NCI-H187 (cell line): Measurements from ENCODE around the gene TIMP2.
"Not testable (repeated sequence)": the region's sequence is repeated elsewhere in the genome, so short reads cannot be mapped to it uniquely, and the experiment has no call there.

Experiments used
- DNase-seq, 2 experiments: peaks; one replicate each; lab custom pipeline; 2025; lab: John Stamatoyannopoulos, UW

TIMP2 gene

DNA sequence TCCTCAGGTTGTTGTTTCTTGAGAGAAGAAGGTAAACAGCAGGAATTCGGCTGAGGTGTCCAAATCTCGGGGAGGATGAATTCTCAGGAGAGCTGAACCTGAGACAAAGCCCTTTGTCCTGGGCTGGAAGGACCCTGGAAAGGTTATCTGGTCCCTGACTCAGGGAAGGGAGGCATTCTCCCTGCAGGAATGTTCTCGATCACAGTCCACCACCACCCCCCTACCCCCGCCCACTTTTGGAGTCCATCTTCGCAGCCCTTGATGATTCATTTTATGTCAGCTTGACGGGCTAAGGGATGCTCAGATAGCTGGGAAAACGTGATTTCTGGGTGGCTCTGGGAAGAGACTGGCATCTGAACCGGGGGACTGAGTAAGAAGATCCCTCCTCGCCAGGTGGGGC is 20.8 kb downstream of the TIMP2 start:
- DNase-seq, result no peak

DNA sequence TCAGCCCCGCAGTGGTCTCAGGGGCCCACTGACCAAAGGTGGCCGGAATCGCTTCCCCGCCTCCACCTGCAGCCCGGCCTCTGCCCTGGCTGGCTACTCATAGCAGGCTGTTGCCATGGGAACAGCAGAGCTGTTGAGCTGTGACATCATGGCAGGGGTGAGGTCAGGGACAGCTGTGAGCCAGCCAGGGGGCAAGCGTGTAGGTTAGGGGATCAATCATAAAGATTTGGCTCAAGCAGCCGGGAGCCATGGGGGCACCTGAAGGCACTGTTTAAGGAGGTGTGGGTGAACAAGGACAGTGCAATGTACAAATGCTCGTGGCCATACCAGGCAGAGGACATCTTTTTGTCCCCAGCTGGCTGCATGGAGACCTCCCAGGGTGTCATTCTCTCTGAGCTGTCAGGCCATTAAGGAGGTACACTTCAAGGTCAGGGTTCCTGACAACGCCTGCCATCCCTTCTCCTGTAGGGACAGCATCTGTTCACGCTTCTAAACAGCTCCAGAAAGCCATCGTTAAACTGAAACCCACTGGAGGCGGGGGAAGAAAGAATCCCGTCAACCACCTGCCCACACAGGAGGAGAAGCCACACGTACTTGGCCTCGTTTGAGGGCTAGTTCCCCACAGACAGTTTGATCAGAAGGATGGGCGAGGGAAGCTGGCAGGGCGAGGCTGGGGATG is 21.9 kb downstream of the TIMP2 start, which contains the start of gene CEP295NL:
TSS of gene CEP295NL (minus strand) at position 101 of the 679 bp plus-strand sequence. CDS start 1,373 bp downstream, outside the sequence.
- no peak for DNase-seq

DNA sequence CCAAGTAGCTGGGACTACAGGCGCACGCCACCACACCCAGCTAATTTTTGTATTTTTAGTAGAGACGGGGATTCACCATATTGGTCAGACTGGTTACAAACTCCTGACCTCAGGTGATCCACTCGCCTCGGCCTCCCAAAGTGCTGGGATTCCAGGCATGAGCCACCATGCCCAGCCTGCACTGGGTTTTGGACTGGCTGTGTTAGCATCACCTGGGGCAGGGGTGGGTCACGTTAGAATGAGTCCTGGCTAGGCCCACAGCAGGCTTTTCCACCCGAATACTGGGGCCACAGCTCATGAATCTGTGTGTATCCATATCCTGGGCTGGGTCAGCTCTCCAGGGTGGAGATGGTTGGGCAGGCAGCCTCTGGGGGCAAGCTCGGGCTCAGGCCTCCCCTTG is 23.0 kb downstream of the TIMP2 start:
- DNase-seq, result not testable (repeated sequence)

DNA sequence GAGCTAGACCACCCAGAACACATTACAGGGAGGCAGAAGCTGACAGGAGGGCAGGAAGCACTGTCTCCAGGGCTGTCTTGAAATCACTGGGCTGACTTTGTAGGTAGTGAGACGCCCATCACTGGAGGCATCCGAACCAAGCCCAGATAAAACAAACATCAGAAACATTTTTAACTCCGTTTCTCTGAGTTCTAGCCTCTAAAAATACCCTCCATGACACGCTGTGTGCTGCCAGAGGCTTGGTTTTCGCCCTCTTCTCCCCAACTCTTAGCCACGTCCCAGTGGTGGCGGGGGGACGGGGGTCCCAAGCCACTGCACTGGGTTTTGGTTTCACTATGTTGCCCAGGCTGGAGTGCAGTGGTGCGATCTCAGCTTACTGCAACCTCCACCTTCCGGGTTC is 23.4 kb downstream of the TIMP2 start:
- no peak for DNase-seq

DNA sequence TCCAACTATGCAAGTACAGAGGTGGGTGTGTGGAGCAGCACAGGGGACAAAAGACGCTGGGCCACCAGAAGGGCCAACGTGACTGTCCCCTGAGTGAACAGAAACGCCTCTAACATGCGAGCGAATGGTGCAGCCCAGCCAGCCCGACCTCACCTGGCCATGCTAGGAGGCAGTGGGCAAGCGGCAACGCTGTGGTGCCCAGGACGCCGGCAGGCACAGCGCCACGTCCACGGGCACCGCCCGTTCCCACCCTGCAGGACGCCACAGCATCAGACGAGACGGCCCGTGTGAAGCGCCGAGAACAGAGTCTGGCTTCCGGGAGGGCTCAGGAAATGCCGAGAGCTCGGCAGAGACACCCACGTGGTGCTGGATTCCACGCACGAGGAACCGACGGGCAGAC is 24.4 kb downstream of the TIMP2 start:
- DNase-seq, result no peak

DNA sequence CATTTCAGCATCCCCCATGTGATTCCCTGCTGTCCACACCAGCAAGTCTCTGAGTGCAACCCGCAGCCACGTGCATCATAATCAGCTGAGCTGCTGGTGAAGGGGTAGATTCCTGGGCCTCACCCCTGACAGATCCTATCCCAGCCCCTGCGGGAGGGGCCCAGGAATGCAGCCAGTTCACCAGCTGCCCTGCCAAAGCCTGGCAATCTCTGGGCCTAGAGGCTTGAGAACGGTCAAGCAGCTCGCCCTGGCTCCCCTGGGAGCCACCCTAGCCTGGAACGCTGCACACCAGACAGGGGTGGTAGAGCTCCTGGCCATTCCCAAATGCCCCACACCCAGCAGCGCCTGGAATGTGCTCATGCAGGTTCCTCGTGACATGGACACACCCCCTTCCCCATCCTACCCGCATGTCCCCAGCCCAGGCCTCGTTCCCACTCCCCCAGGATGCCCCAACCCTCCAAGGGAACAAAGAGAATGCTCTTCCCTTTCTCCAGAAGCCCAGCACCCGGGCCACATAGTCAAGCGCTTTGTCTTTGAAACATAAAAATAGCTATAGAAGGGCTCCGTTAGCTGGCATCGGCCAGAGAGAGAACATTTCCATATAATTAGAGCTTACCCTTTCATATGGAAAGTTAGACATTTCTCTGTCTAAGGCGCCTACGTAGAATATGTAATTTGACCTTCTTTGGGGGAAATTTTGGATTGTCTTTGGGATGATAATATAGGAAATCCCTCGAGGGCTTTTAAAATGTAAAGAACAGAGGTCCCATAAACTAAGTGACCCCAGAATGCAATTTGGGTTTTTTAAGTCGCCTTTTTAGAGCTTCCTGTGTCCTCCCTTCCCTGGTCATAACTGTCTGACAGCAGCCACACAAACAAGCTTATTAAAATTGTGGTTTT is 25.6 kb downstream of the TIMP2 start:
- no peak for DNase-seq

DNA sequence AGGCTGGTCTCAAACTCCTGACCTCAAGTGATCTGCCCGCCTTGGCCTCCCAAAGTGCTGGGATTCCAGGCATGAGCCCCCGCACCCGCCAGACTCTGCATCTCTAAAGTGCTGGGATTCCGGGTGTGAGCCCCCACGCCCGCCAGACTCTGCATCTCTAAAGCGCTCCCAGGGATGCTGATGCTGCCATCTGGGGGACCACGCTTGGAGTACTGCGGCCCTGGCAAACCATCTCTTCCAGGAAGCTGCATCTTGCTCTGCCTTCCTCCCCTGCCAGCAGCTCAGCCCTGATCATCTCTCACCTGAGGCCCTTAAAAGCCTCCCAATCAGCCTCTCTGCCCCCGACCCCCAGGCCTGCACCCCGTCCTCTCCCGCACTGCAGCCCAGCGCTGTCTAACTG is 26.2 kb downstream of the TIMP2 start:
- no peak for DNase-seq

DNA sequence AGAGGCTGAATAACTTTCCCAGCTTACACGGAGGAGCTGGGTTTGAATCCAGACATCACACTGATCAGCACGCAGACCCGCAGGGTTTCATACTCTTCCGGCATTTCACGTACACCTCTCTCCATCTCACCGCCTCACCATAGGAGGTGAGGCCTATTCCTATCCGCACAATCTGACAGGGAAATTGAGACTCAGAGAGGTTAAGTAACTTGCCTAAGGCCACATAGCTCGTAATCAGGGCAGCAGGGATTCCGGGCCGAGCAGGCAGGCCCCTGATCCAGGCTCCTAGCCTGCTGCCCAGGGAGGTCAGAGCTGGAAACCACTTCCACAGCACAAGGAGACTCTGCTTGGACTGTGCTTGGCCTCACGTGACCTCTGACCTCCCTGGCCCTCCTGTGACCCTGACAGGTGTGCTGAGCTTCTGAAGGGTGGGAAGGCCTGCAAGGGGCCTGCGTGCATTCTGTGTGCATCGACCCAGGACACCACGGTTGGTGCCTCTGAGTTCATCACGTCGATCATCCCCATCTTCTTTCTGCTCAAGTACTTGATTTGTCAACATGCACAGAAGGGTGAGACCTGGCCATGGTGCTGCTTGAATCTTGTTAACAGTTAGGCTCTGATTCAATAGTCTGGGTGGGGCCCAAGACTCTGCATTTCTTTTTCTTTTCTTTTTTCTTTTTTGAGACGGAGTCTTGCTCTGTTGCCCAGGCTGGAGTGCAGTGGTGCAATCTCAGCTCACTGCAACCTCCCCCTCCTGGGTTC is 26.9 kb downstream of the TIMP2 start:
- no peak for DNase-seq

DNA sequence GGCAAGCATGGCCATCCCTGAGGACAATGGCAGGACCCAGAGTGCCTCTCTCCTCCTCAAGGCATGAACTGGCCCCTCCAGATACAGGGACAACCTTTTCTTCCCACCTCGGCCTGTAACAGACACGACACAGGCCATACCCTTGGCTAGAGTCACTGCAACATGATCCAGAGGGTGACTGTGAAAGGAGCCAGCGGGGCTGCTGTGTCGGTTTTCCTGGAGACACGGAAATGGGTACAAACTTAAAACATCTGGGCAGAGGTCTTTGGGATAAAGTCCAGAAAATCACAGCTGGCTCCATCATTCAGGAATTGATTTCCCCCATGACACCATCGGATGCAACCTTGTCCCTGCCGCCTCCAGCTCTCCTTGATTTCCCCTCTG is 27.5 kb downstream of the TIMP2 start:
- no peak for DNase-seq

DNA sequence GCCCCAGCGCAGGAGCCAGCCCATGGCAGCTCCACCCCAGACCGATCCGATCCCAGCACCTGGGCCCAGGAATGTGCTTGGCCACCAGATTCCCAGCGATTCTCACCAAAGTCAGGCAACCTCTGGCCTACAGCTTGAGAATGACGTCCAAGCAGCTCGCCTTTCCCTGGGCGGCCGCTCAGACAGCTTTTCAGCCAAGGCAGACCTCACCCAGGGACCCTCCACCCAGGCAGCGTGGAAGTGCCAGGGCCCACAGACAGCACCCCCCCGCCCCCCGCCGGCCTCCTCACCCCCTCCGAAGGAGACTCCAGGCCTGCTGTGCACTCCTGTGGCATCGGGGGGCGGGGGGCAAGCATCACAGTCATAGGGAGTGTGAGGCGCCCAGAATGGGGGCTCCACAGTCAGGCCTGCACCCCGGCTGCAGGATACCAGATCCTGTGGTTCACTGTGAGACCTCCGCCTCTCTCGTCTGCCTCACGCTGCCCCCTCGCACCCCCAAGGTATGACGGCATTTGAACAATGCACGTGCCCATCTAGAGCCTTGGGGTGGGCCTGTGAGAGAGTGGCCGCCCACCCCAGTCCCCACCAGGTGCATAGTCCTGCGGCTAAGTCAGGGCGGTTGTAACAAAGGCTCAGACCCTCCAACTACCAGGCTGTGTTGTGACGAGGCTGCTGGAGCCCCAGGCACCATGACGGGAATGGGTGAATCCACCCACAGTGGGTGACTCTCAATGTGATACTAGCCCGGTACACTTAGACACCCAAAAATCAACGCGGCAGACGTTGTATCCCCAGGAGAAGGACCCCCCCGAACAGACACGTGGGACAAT is 28.1 kb downstream of the TIMP2 start:
- DNase-seq, result no peak

DNA sequence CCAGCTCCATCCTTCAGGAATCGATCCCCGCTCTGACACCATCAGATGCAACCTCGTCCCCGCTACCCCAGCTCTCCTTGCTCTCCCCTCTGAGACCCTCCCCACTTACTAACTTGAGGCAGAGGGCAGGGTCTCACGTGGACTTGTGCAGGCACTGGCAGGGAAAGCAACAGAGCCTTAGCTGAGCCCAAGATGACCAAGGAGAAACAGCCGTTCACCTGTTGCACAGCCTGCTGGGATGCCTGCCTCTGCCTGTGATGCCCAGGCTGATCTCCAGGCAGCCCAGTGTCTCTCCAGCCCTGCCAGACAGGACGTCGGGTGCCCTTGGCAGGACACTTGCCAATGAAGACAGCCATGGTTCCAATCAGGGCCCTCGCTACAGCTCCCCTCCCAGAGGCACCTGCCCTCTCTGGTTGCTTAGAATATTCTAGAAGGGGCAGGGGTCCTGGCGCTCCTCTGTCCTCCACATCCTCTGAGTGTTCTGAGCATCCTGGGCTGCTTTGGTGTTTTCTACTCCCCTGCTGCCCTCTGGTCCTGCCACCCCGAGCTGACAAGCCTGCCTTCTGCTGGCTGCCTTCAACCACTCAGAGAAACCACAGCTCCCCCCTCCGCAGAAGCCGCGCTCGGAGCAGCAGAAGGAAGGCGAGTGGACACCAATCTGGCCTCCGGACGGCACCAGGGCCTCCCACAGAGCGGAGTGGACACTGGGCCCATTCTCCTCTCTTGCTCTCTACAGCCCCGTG is 28.9 kb downstream of the TIMP2 start:
- no peak for DNase-seq

DNA sequence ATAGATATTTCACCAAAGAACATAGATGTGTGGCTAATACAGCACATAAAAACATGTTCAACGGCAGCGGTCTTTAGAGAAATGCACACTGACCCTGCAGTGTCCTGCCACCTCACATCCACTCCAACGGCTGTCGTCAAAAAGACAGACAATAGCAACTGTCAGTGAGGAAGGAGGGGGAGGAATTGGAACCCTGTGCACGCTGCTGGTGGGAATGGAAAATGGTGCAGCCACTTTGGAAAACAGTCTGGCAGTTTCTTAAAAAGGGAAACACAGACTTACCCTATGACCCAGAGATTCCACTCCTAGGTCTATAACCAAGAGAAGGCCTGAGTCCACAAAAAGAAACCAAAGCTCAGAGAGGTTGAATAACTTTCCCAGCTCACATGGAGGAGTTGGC is 29.9 kb downstream of the TIMP2 start:
- DNase-seq, result no peak

DNA sequence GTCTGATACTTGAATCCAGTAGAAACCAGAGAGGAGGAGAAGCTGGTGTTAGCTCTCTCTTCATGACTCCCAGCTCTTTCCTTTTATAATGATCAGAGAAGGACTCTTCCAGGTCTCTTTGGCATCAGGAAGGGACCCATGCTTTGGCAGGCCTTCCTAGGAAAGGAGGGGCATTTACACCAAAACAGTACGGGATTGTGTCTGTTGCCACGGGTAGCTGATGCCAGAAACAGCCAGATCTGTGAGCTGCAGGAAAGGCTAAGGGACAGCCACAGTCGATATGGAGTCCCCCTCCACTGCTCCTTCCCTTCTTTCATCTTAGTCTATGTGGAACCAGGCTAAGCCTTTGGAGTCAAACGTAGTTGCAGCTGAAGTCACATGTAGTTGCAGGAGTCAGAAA is 31.5 kb downstream of the TIMP2 start:
- no peak for DNase-seq

DNA sequence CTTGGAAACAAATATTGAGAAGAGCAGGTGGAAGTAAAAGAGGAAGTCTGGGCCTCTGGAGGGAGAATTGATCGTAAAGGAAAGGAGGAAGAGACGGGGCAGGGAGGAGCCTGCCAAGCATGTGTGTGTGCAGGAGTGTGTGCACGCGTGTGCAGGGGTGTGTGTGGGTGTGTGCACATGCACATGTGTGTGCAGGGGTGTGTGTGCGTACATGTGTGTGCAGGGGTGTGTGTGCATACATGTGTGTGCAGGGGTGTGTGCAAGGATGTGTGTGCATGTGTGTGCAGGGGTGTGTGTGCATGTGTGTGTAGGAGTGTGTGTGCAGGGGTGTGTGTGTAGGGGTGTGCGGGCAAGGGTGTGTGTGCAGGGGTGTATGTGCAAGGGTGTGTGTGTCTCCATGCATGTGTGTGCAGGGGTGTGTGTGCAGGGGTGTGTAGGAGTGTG is 32.2 kb downstream of the TIMP2 start:
- DNase-seq, result no peak

DNA sequence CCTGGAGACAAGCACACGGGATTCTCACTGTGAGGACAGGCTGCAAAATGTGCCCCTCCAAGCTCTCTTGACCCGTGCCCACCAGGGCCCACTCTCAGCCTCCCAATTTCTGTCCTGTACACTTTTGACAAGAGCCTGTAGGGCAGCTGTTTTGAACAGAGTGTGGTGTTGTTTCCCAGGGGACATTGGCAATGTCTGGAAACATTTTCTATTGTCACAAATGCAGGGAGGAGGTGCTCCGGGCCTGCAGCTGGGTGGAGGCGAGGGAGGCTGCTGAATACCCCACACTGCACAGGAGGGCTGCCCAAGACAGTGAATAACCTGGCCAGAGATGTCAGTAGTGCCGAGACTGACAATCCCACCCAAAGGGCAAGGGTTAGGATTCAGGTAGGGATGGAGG is 32.7 kb downstream of the TIMP2 start:
- DNase-seq, result no peak

DNA sequence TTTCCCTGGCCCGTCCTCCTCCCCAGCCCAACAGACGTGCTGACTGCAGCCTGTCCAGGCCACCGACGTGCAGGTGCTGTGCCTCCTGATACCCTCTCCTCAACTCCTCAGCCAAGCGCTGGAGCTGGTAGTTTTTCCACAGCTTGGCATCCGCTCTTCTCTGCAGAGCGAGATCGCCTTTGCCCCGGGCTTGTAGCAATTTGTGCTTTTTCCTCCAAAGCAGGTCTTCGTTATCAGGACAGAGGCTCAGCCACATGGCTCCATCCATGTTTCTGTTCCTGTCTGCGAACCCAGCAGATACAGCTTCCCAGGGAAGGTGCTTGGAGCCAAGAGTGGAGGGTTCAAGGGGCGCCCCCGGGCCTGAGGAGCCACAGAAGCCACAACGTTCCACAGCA is 33.1 kb downstream of the TIMP2 start:
- no peak for DNase-seq

DNA sequence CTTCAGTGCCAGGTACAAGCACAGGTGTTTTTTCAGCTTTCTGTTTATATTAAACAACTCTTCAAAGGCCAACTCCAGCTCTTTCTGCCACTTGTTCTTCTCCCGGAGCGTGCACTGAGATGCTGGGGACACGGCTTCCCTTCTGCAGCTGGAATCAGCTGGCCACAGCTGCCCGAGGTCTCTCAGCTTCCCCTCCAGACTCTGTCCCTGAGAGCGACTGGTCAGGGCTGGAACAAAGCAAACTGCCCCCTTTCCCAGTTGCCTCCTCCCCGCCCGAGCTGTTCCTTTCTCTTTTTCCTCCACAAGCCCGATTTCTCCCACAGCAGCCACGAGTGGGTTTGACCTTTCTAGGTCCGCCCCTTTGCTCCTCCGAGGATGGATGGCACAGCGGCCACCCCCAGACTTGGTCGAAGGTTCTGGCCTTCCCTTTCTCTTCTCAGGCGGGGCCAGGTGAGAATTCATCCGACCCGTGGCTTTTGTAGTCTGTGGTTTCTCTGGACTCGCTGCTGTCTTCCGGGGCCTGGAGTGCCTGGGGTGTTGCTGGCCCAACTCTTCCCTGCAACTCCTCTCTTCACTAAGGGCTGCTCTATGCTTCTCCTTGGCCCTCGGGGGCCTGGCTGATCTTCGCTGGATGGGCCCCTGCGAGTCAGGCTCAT is 33.7 kb downstream of the TIMP2 start:
- DNase-seq, result no peak

DNA sequence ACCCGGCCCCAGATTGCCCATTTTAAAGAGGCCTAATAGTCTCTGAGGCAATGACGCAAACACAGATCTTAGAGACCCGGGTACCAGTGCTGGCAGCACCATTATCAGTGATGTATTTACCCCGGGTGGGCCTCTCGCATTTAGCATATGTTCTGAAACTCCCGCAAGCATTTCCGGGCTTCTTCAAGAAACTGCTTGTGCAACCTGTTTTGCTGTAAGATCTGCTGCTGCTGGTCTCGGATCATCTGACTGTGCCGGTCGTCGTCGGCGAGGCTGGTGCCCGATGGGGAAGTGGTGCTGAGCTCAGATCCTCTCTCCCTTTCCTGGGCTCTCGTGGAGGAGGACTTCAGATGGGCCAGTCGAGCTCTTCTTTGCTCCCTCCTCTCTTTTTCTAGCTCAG is 34.7 kb downstream of the TIMP2 start:
- DNase-seq, result no peak

DNA sequence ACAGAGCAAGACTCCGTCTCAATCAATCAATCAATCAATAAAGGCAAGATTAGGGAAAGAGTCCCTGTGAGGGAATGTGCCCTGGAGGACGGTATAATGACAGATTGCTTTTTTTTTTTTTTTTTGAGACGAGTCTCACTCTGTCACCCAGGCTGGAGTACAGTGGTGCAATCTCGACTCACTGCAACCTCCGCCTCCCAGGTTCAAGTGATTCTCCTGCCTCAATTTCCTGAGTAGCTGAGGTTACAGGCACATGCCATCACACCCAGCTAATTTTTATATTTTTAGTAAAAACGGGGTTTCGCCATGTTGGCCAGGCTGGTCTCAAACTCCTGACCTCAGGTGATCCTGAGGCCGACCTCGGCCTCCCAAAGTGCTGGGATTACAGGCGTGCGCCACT is 35.1 kb downstream of the TIMP2 start:
- not testable (repeated sequence) for DNase-seq

DNA sequence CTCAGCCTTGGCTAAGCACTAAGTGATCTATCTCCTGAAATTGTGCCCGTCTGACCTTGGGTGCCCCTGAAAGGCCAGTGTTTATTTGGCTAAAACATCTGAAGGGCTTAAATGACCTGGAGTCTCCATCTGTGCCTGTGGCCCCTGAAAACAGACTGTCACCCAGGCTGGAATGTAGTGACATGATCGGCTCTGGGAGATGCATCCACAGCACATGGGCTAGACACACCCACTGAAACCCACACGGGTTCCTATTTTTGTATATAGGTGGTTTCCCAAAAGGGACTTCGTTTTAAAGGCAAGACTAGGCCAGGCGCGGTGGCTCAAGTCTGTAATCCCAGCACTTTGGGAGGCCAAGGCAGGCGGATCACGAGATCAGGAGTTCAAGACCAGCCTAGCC is 35.7 kb downstream of the TIMP2 start:
- no peak for DNase-seq
